SK-N-SH treated with all-trans-retinoic acid at 6 μM for 48 hours (cell line): Measurements from ENCODE around the gene ANGPTL1.

Experiments
- ATAC-seq: fragments of 200-7000 bp; cut with Tn5 transposase; 3 replicates; pipeline ENCODE4 v1.9.1; 2020; ENCODE audit warnings: mild to moderate bottlenecking, moderate library complexity
- ARNTL ChIP-seq: fragments of 450-650 bp; formaldehyde crosslinking; IDR thresholded peaks from 2 replicates; pipeline ENCODE4 v1.5.0; 2020; ENCODE audit warnings: low read depth, mild to moderate bottlenecking, moderate library complexity, borderline replicate concordance
- BACH2 ChIP-seq: fragments of 250-450 bp; sonication (Bioruptor Pico); IDR thresholded peaks from 2 replicates; pipeline ENCODE4 v1.9.0; 2021; ENCODE audit warnings: mild to moderate bottlenecking, borderline replicate concordance
- CREB5 ChIP-seq: fragments of 250-450 bp; sonication (Bioruptor Pico); IDR thresholded peaks from 2 replicates; pipeline ENCODE4 v1.5.1; 2020; ENCODE audit warnings: low read depth, mild to moderate bottlenecking, moderate library complexity
- CSDC2 ChIP-seq: fragments of 250-450 bp; sonication (Bioruptor Pico); IDR thresholded peaks from 2 replicates; pipeline ENCODE4 v1.5.0; 2020; ENCODE audit warnings: mild to moderate bottlenecking, moderate library complexity
- CSRNP3 ChIP-seq: fragments of 250-450 bp; sonication (Bioruptor Pico); IDR thresholded peaks from 2 replicates; pipeline ENCODE4 v1.5.1; 2021; ENCODE audit warnings: mild to moderate bottlenecking, moderate library complexity
- ESRRG ChIP-seq: fragments of 250-450 bp; sonication (Bioruptor Pico); IDR thresholded peaks from 2 replicates; pipeline ENCODE4 v1.6.1; 2021; ENCODE audit warnings: mild to moderate bottlenecking
- GLIS3 ChIP-seq: fragments of 250-450 bp; sonication (Bioruptor Pico); IDR thresholded peaks from 2 replicates; pipeline ENCODE4 v1.5.0; 2020; ENCODE audit warnings: mild to moderate bottlenecking, moderate library complexity
- ISL1 ChIP-seq: fragments of 250-450 bp; sonication (Bioruptor Pico); IDR thresholded peaks from 2 replicates; pipeline ENCODE4 v2.1.2; 2022; ENCODE audit warnings: mild to moderate bottlenecking, moderate library complexity
- OSR1 ChIP-seq: fragments of 250-450 bp; sonication (Bioruptor Pico); IDR thresholded peaks from 2 replicates; pipeline ENCODE4 v1.8.0; 2022; ENCODE audit warnings: moderate library complexity, mild to moderate bottlenecking, inconsistent platforms
- POU6F1 ChIP-seq: fragments of 250-450 bp; sonication (Bioruptor Pico); IDR thresholded peaks from 2 replicates; pipeline ENCODE4 v1.8.0; 2021; ENCODE audit warnings: low read depth, mild to moderate bottlenecking, moderate library complexity, borderline replicate concordance
- PPARA ChIP-seq: fragments of 250-450 bp; sonication (Bioruptor Pico); IDR thresholded peaks from 2 replicates; pipeline ENCODE4 v1.5.0; 2020; ENCODE audit warnings: mild to moderate bottlenecking, borderline replicate concordance
- RARB ChIP-seq: fragments of 250-450 bp; sonication (Bioruptor Pico); IDR thresholded peaks from 2 replicates; pipeline ENCODE4 v1.8.0; 2021; ENCODE audit warnings: mild to moderate bottlenecking, moderate library complexity
- TCF4 ChIP-seq: fragments of 250-450 bp; sonication (Bioruptor Pico); IDR thresholded peaks from 2 replicates; pipeline ENCODE4 v1.8.0; 2021; ENCODE audit warnings: mild to moderate bottlenecking, moderate library complexity, borderline replicate concordance
- TSHZ2 ChIP-seq: fragments of 250-450 bp; sonication (Bioruptor Pico); IDR thresholded peaks from 2 replicates; pipeline ENCODE4 v1.5.0; 2020; ENCODE audit warnings: mild to moderate bottlenecking, moderate library complexity
- ZFP3 ChIP-seq: fragments of 250-450 bp; sonication (Bioruptor Pico); IDR thresholded peaks from 2 replicates; pipeline ENCODE4 v1.5.0; 2020; ENCODE audit warnings: mild to moderate bottlenecking, moderate library complexity
- ZNF565 ChIP-seq: fragments of 450-650 bp; formaldehyde crosslinking; conservative IDR thresholded peaks from 2 replicates; pipeline ENCODE4 v1.5.0; 2020; ENCODE audit warnings: low read depth, mild to moderate bottlenecking, moderate library complexity
- ZNF70 ChIP-seq: fragments of 450-650 bp; formaldehyde crosslinking; IDR thresholded peaks from 2 replicates; pipeline ENCODE4 v1.5.0; 2020; ENCODE audit warnings: mild to moderate bottlenecking, moderate library complexity
- TF ChIP-seq, protein P1 (sequence below): fragments of 250-450 bp; sonication (Bioruptor Pico); IDR thresholded peaks from 2 replicates; pipeline ENCODE4 v1.8.0; 2020; ENCODE audit warnings: mild to moderate bottlenecking, moderate library complexity, borderline replicate concordance

The ANGPTL1 gene

DNA sequence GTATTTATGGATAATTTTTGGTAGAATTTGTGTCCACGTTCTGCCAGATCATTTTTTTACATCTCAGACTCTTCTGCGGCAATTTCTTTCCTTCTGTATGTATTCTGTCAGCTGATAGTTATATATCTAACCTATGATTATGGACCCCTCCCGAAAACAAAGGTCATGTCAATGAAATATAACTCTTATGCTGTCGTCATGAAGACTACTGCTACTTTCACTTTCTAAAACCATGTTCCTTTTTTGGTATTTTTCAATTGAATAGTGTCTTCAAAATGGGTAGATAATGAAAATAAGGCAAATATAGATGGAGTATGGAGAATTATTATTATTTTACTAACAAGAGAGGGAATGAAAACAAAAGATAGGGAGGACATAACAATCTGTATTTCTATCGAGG, 3.2 kb downstream of the ANGPTL1 start:
- TF ChIP-seq BACH2 (CRISPR knock-in tag): no peak
- no peak for ATAC-seq

- ATAC-seq: no peak
- TF ChIP-seq PPARA (CRISPR knock-in tag): no peak
- TF ChIP-seq CREB5: no peak
- no peak for TF ChIP-seq CSRNP3 (CRISPR knock-in tag)
- TF ChIP-seq TCF4 (CRISPR knock-in tag): no peak
- no peak for TF ChIP-seq GLIS3 (CRISPR knock-in tag)
- no peak for TF ChIP-seq ZFP3 (CRISPR knock-in tag)
- no peak for TF ChIP-seq ISL1
- TF ChIP-seq, all 23 proteins: peak for 0
Measured at GRCh38 chr1:178864326-178864725, 6.6 kb downstream of the ANGPTL1 start.

DNA sequence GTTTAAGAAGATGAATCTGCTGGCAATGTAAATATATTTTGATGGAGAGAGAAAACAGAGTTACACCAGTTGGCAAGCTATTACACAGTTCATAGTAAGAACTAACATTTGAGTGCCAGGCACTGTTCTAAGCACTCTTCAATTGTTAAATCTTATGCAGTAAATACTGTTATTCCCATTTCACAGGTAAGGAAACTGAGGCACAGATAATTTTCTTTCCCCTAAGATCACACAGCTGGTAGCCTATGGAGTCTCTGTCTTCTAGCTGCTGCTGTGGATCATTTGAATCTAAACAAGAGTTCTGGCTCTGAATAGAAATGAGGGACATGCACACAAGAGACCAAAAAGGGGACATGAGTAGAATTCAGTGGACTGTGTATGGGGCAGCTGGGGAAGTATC, 8.0 kb downstream of the ANGPTL1 start:
- no peak for ATAC-seq
- TF ChIP-seq TCF4 (CRISPR knock-in tag): no peak
- no peak for TF ChIP-seq PPARA (CRISPR knock-in tag)
- TF ChIP-seq CSRNP3 (CRISPR knock-in tag): no peak
- no peak for TF ChIP-seq BACH2 (CRISPR knock-in tag)
- no peak for TF ChIP-seq ZFP3 (CRISPR knock-in tag)
- TF ChIP-seq, protein P1, sequence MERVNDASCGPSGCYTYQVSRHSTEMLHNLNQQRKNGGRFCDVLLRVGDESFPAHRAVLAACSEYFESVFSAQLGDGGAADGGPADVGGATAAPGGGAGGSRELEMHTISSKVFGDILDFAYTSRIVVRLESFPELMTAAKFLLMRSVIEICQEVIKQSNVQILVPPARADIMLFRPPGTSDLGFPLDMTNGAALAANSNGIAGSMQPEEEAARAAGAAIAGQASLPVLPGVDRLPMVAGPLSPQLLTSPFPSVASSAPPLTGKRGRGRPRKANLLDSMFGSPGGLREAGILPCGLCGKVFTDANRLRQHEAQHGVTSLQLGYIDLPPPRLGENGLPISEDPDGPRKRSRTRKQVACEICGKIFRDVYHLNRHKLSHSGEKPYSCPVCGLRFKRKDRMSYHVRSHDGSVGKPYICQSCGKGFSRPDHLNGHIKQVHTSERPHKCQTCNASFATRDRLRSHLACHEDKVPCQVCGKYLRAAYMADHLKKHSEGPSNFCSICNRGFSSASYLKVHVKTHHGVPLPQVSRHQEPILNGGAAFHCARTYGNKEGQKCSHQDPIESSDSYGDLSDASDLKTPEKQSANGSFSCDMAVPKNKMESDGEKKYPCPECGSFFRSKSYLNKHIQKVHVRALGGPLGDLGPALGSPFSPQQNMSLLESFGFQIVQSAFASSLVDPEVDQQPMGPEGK (CRISPR knock-in tag): no peak
- TF ChIP-seq POU6F1 (CRISPR knock-in tag): no peak
- no peak for TF ChIP-seq ESRRG (CRISPR knock-in tag)
- TF ChIP-seq ZNF565: no peak
- no peak for TF ChIP-seq TSHZ2 (CRISPR knock-in tag)
- TF ChIP-seq ARNTL (CRISPR knock-in tag): no peak
- no peak for TF ChIP-seq CREB5
- no peak for TF ChIP-seq ISL1
- TF ChIP-seq RARB (CRISPR knock-in tag): no peak
- no peak for TF ChIP-seq OSR1 (CRISPR knock-in tag)
- no peak for TF ChIP-seq ZNF70 (CRISPR knock-in tag)
- no peak for TF ChIP-seq CSDC2 (CRISPR knock-in tag)
